COR-L47 (cell line): ENCODE data around the gene RAB34.
"Not testable (repeated sequence)": the region's sequence is repeated elsewhere in the genome, so short reads cannot be mapped to it uniquely, and the experiment has no call there.

Experiments
- DNase-seq: peaks from one replicate; lab custom pipeline; 2025; lab: John Stamatoyannopoulos, UW

Gene RAB34

GRCh38 chr17:28746611-28747050 lies 29.0 kb upstream of the RAB34 start:
- peak; percentile 40 for DNase-seq

GRCh38 chr17:28745786-28746411 lies 28.2 kb upstream of the RAB34 start:
- no peak for DNase-seq

GRCh38 chr17:28744972-28745785 lies 27.5 kb upstream of the RAB34 start:
- peak; percentile 58 for DNase-seq

GRCh38 chr17:28744104-28744971 lies 26.7 kb upstream of the RAB34 start:
- DNase-seq: no peak

GRCh38 chr17:28743243-28744103 lies 25.8 kb upstream of the RAB34 start, which contains the start of gene TRAF4:
TSS of gene TRAF4 (plus strand) at chr17:28744011. CDS start at chr17:28744113, 102 bp downstream.
- DNase-seq: peak; percentile 82

- no peak for DNase-seq
Measured at GRCh38 chr17:28741358-28742349, 24.0 kb upstream of the RAB34 start.

GRCh38 chr17:28740406-28741357 lies 23.0 kb upstream of the RAB34 start:
- no peak for DNase-seq

- no peak for DNase-seq
Measured at GRCh38 chr17:28738680-28739384, 21.2 kb upstream of the RAB34 start.

- DNase-seq: no peak
Measured at GRCh38 chr17:28737770-28738679, 20.4 kb upstream of the RAB34 start.

GRCh38 chr17:28737316-28737715 lies 19.6 kb upstream of the RAB34 start:
- no peak for DNase-seq

GRCh38 chr17:28735913-28736769 lies 18.5 kb upstream of the RAB34 start:
- not testable (repeated sequence) for DNase-seq

- no peak for DNase-seq
Measured at GRCh38 chr17:28735242-28735722, 17.6 kb upstream of the RAB34 start.

GRCh38 chr17:28734712-28735241 lies 17.1 kb upstream of the RAB34 start:
- no peak for DNase-seq

GRCh38 chr17:28733346-28733745 lies 15.7 kb upstream of the RAB34 start:
- DNase-seq: no peak

- no peak for DNase-seq
Measured at GRCh38 chr17:28729950-28730330, 12.3 kb upstream of the RAB34 start.
